Loucy (cell line): ENCODE results near the gene PHACTR3.

Source experiments
- H2AFZ ChIP-seq: fragments of 200-600 bp; sonication (generic); 2 replicates; pipeline ENCODE4 v1.6.0; 2016; ENCODE audit warnings: antibody characterized with exemption, mild to moderate bottlenecking, low read length, moderate library complexity
- H3F3A ChIP-seq: fragments of 200-600 bp; 2 replicates; pipeline ENCODE4 v1.6.0; 2016; ENCODE audit warnings: antibody characterized with exemption, low read depth, mild to moderate bottlenecking
- H3K27me3 ChIP-seq: fragments of 200-600 bp; sonication (generic); 2 replicates; pipeline ENCODE4 v1.6.1; 2014; ENCODE audit warnings: low read length, mild to moderate bottlenecking; ENCODE audit not compliant: insufficient read depth, poor library complexity, severe bottlenecking
- H3K36me3 ChIP-seq: fragments of 200-600 bp; sonication (generic); 2 replicates; pipeline ENCODE4 v1.6.1; 2016; ENCODE audit warnings: low read length; ENCODE audit not compliant: insufficient read depth
- H3K4me1 ChIP-seq: fragments of 200-600 bp; sonication (generic); 2 replicates; pipeline ENCODE4 v1.5.1; 2014; ENCODE audit warnings: low read length, mild to moderate bottlenecking; ENCODE audit not compliant: insufficient read depth, poor library complexity, severe bottlenecking
- H3K4me2 ChIP-seq: fragments of 200-600 bp; sonication (generic); 2 replicates; pipeline ENCODE4 v1.6.0; 2014; ENCODE audit warnings: antibody characterized with exemption, low read length, low read depth, mild to moderate bottlenecking; ENCODE audit not compliant: poor library complexity, severe bottlenecking
- H3K4me3 ChIP-seq: fragments of 200-600 bp; sonication (generic); 2 replicates; pipeline ENCODE4 v1.5.1; 2014; ENCODE audit warnings: low read length, mild to moderate bottlenecking, mixed read lengths; ENCODE audit not compliant: poor library complexity, severe bottlenecking
- H3K79me2 ChIP-seq: fragments of 200-600 bp; sonication (generic); 2 replicates; pipeline ENCODE4 v1.6.1; 2014; ENCODE audit warnings: low read length; ENCODE audit not compliant: insufficient read depth
- H3K9ac ChIP-seq: fragments of 200-600 bp; sonication (generic); 2 replicates; pipeline ENCODE4 v1.6.0; 2014; ENCODE audit warnings: mild to moderate bottlenecking, low read depth, low read length, moderate library complexity; ENCODE audit not compliant: poor library complexity, severe bottlenecking
- H3K9me2 ChIP-seq: fragments of 200-600 bp; sonication (generic); replicated peaks from 2 replicates; pipeline ENCODE4 v1.6.1; 2016; ENCODE audit warnings: low read depth, low read length, mixed read lengths
- H3K9me3 ChIP-seq: fragments of 200-600 bp; sonication (generic); 2 replicates; pipeline ENCODE4 v1.6.1; 2014; ENCODE audit warnings: mild to moderate bottlenecking, antibody characterized with exemption, low read length, low read depth; ENCODE audit not compliant: insufficient read depth
- H4K20me1 ChIP-seq: fragments of 200-600 bp; sonication (generic); 2 replicates; pipeline ENCODE4 v1.6.0; 2014; ENCODE audit warnings: antibody characterized with exemption, low read length, mild to moderate bottlenecking; ENCODE audit not compliant: insufficient read depth, poor library complexity, severe bottlenecking
- EZH2phosphoT487 ChIP-seq: fragments of 200-600 bp; IDR thresholded peaks from 2 replicates; pipeline ENCODE4 v1.6.1; 2018; ENCODE audit warnings: antibody characterized with exemption, mild to moderate bottlenecking, moderate library complexity, borderline replicate concordance
- TF ChIP-seq, protein P1 (sequence below): fragments of 200-600 bp; sonication (generic); conservative IDR thresholded peaks from 2 replicates; pipeline ENCODE4 v1.5.1; 2014; ENCODE audit warnings: mild to moderate bottlenecking, antibody characterized with exemption, low read length

PHACTR3 gene

DNA sequence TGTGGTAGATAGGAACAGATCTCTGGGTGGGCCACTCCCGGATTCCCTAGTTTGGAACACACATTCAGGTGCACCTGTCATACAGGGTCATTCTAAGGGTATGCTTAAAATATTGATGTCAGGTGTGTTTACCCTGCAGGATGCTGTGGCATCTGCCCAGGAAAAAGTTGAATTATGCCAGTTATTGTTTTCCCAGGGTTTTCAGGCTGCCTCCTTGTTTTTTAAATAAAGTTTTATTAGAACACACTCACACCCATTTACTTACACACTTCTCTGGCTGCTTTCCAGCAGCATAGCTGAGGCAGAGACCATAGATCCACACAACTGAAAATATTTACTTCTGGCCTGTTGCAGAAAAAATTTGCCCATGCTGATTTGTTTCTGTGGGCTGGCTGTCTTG, 76.5 kb downstream of the PHACTR3 start:
- Histone ChIP-seq H4K20me1 (peaks cover 12% of the 10 kb centered on the region), H3K27me3 (no peaks in the 10 kb centered on the region), H3K4me2 (no peak overlapping the region), H3K4me3 (no peak overlapping the region), H3K79me2 (peaks cover 63% of the 10 kb centered on the region; the same call in 1 of the 2 replicates), H3K9me3 (no peaks in the 10 kb centered on the region), H2AFZ (no peak overlapping the region), H3K4me1 (no peaks in the 10 kb centered on the region), H3K9ac (no peak overlapping the region), H3K36me3 (peaks cover 8% of the 10 kb centered on the region; the same call in 1 of the 2 replicates), H3K9me2 (no peaks in the 10 kb centered on the region), H3F3A (no peaks in the 10 kb centered on the region)
- no peak for TF ChIP-seq EZH2phosphoT487
- TF ChIP-seq, protein P1, sequence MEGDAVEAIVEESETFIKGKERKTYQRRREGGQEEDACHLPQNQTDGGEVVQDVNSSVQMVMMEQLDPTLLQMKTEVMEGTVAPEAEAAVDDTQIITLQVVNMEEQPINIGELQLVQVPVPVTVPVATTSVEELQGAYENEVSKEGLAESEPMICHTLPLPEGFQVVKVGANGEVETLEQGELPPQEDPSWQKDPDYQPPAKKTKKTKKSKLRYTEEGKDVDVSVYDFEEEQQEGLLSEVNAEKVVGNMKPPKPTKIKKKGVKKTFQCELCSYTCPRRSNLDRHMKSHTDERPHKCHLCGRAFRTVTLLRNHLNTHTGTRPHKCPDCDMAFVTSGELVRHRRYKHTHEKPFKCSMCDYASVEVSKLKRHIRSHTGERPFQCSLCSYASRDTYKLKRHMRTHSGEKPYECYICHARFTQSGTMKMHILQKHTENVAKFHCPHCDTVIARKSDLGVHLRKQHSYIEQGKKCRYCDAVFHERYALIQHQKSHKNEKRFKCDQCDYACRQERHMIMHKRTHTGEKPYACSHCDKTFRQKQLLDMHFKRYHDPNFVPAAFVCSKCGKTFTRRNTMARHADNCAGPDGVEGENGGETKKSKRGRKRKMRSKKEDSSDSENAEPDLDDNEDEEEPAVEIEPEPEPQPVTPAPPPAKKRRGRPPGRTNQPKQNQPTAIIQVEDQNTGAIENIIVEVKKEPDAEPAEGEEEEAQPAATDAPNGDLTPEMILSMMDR, result no peak

DNA sequence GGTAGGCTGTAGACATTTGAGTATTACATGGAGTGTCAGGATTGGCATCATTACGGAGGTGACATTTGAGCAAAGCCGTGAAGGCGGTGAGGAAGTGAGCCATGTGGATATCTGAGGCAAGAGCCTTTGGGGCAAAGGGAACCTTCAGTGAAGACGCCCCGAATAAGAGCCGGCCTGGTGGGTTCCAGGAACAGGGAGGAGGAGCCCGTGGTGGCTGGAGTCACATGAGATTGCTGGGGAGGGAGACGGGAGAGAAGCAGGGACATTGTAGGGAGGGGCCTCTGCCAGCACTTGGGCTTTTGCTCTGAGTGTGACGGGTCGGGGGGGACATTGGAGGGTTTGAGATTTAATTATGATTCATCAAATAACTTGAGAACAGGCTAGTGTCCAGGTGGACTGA, 78.3 kb downstream of the PHACTR3 start:
- peaks cover 12% of the 10 kb centered on the region for H4K20me1 ChIP-seq
- peaks cover 64% of the 10 kb centered on the region; the same call in 1 of the 2 replicates for H3K79me2 ChIP-seq
- no peak overlapping the region for H3K4me3 ChIP-seq
- no peaks in the 10 kb centered on the region for H3K9me2 ChIP-seq
- no peak overlapping the region for H3K9ac ChIP-seq
- H3K4me1 ChIP-seq, result no peaks in the 10 kb centered on the region
- H2AFZ ChIP-seq, result no peak overlapping the region
- H3F3A ChIP-seq, result no peaks in the 10 kb centered on the region
- H3K36me3 ChIP-seq, result peaks cover 8% of the 10 kb centered on the region; the same call in 1 of the 2 replicates
- no peak overlapping the region for H3K4me2 ChIP-seq
- H3K27me3 ChIP-seq, result no peaks in the 10 kb centered on the region
- no peak for TF ChIP-seq EZH2phosphoT487
- TF ChIP-seq, protein P1, result no peak
- H3K9me3 ChIP-seq, result no peaks in the 10 kb centered on the region

DNA sequence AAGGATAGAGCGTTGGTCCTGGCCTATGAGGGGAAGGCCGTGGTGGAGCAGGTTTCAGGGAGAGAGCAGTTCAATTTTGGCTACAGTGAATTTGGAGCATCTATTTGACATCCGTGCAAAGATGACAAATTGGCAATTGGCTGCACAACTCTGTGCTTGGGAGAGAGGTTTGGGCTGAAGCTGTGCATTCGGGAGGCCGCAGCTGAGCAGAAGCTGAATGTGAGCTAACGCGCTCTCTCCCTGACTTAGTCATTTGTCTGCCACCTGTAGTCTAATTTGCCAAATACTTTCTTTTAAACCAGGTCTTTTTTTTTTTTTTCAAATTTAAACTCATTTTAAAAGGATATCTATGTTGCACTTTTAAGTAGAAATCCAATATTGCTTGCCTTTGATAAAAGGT, 78.8 kb downstream of the PHACTR3 start:
- Histone ChIP-seq H2AFZ (no peak overlapping the region), H3K27me3 (no peaks in the 10 kb centered on the region), H3K9ac (no peak overlapping the region), H3K36me3 (peaks cover 8% of the 10 kb centered on the region; the same call in 1 of the 2 replicates), H3K79me2 (peaks cover 62% of the 10 kb centered on the region; the same call in 1 of the 2 replicates), H4K20me1 (peaks cover 15% of the 10 kb centered on the region), H3K9me3 (no peaks in the 10 kb centered on the region), H3K4me2 (no peak overlapping the region), H3K4me3 (no peak overlapping the region), H3K4me1 (no peaks in the 10 kb centered on the region), H3F3A (no peaks in the 10 kb centered on the region), H3K9me2 (no peaks in the 10 kb centered on the region)
- TF ChIP-seq EZH2phosphoT487, result no peak

DNA sequence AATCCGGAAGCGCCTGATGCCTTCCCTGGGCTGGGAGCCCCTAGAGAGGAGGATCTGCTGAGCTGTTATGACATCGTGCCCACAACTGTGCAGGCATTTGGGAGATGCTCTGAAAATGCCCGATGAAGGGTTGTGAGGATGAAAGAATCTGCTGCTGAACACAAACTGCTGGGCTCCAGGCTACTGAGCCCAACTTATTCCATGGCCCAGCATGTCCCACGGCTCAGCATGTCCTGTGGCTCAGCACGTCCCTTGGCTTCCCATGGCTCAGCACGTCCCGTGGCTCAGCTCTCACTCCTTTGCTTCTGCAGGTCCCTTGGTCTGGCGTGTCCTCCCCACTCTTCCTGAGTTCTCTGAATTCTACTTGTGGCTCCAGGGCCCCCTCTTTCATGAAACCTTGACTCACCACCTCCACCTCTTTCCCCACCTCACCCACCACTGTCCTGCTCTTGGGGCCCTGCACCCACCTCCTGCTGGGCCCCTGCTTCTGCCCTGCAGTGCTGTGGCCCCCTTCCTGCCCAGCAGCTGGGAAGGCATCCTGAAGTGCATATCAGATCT, 80.4 kb downstream of the PHACTR3 start:
- H3K79me2 ChIP-seq, result peaks cover 73% of the 10 kb centered on the region; the same call in 1 of the 2 replicates
- no peak for TF ChIP-seq EZH2phosphoT487
- TF ChIP-seq, protein P1, result no peak
- H3K9me3 ChIP-seq, result no peaks in the 10 kb centered on the region
- no peak overlapping the region for H3K4me3 ChIP-seq
- H3K9ac ChIP-seq, result no peak overlapping the region
- no peaks in the 10 kb centered on the region for H3K27me3 ChIP-seq
- no peak overlapping the region for H2AFZ ChIP-seq
- no peaks in the 10 kb centered on the region for H3F3A ChIP-seq
- peaks cover 6% of the 10 kb centered on the region for H4K20me1 ChIP-seq
- no peak overlapping the region for H3K4me2 ChIP-seq
- H3K4me1 ChIP-seq, result no peaks in the 10 kb centered on the region
- H3K36me3 ChIP-seq, result peaks cover 8% of the 10 kb centered on the region; the same call in 1 of the 2 replicates
- H3K9me2 ChIP-seq, result no peaks in the 10 kb centered on the region
